Mucosa of stomach (tissue), 1 donor: ENCODE data around the gene ZNF8.

ENCODE experiments used
- H3K27me3 ChIP-seq: one replicate; pipeline ENCODE4 v1.7.0; 2013; ENCODE audit warnings: mild to moderate bottlenecking, low read length; ENCODE audit not compliant: control insufficient read depth, insufficient read depth
- H3K36me3 ChIP-seq: one replicate; pipeline ENCODE4 v1.7.0; 2013; ENCODE audit warnings: low read length; ENCODE audit not compliant: control insufficient read depth, insufficient read depth
- H3K4me1 ChIP-seq: one replicate; pipeline ENCODE4 v1.7.0; 2013; ENCODE audit warnings: mild to moderate bottlenecking, low read length; ENCODE audit not compliant: control insufficient read depth, insufficient read depth
- H3K4me3 ChIP-seq: one replicate; pipeline ENCODE4 v1.7.0; 2013; ENCODE audit warnings: low read length
- H3K9ac ChIP-seq: one replicate; pipeline ENCODE4 v1.7.0; 2013; ENCODE audit warnings: mild to moderate bottlenecking, low read length, moderate library complexity
- H3K9me3 ChIP-seq: one replicate; pipeline ENCODE4 v1.7.0; 2013; ENCODE audit warnings: mild to moderate bottlenecking, low read length, moderate library complexity; ENCODE audit not compliant: control insufficient read depth
- donor health status: Pancreatic carcinoma.

ZNF8 gene

DNA sequence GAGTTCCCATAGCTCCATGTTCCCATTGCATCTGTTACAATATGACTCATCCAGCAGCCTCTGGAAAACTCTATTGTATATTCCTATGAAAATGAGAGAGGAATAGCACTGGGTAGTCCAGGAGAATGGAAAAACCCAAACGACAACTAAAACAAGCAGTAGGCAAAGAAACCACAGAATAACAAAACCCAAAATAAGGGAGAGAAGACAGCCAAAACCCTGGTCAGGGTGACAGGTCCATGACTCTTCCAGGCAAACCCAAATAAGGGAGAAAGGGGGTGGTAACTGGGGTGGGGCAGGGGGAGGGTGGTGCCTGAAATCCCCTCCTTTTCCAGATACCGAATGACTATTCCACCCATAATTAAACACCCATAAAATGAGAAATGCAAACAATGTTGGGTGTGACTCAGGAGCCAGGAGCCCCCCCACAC, 4.0 kb upstream of the ZNF8 start:
- H3K9me3 ChIP-seq, result peaks cover 13% of the 10 kb centered on the region
- H3K4me1 ChIP-seq, result peaks cover 9% of the 10 kb centered on the region
- no peak overlapping the region for H3K4me3 ChIP-seq
- H3K36me3 ChIP-seq, result no peaks in the 10 kb centered on the region
- H3K9ac ChIP-seq, result no peak overlapping the region
- no peaks in the 10 kb centered on the region for H3K27me3 ChIP-seq

DNA sequence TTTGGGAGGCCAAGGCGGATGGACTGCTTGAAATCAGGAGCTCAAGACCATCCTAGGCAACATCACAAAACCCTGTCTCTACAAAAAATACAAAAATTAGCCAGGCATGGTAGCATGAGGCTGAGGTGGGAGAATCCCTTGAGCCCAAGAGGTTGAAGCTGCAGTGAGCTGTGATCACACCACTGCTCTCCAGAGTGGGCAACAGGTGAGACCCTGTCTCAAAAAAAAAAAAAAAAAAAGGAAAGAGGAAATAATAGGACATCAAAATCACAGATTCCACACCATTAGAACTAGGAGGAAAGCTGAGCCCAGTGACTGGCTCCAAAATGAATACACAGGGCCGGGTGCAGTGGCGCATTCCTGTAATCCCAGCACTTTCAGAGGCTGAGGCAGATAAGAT, 3.2 kb upstream of the ZNF8 start:
- H3K36me3 ChIP-seq, result no peaks in the 10 kb centered on the region
- H3K27me3 ChIP-seq, result no peaks in the 10 kb centered on the region
- no peak overlapping the region for H3K4me3 ChIP-seq
- H3K9ac ChIP-seq, result no peak overlapping the region
- peaks cover 9% of the 10 kb centered on the region for H3K4me1 ChIP-seq
- H3K9me3 ChIP-seq, result peaks cover 13% of the 10 kb centered on the region

DNA sequence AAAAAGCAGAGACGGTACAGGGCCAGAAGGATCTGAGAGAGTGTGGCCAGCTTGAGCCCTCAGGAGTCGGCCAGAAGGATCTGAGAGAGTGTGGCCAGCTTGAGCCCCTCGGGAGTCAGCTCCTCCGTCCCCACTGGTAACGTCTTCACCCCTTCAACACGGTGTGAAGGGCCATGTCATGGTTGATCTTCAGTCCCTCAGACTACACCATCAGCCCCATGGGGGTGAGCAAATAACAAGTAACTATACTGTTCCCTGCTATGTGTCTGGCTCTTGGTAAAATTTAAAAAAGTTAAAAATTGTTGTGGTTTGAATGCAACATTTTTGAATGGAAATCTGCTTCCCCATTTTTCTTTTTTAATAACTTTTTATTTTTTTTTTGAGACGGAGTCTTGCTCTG, 1.6 kb upstream of the ZNF8 start:
- Histone ChIP-seq H3K4me3 (no peak overlapping the region), H3K27me3 (no peaks in the 10 kb centered on the region), H3K9me3 (peaks cover 1% of the 10 kb centered on the region), H3K4me1 (peaks cover 9% of the 10 kb centered on the region), H3K9ac (no peak overlapping the region), H3K36me3 (no peaks in the 10 kb centered on the region)

DNA sequence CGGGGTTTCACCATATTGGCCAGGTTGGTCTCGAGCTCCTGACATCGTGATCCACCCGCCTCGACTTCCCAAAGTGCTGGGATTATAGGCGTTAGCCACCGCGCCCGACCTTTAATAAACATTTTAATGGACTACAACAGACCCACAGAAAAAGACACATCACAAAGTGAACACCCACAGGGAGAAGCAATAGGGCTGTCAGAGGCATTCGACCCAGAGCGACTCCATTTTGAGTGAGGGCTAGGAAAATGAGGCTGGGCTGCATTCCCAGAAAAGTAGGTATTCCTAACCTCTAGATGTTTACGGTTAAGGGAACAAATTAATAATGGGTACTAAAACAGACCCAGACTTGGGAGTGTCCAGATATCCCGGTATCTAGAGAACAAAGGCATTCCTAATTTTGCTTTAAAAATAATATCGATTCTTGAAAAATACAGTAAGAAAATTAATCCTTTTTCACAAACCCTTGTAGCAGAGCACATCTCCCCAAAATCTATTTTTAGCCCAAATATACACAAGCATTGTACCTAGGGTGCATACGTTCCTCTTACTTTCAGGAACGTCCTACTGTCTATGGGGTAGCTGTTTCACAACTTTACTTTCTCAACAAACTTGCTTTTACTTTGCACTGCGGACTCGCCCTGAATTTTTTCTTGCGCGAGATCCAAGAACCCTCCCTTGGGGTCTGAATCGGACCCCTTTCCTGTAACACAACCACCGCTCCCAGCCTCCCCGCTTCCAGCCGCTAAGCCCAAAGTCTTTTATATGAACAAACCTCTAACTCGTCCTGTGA, 811 bp upstream of the ZNF8 start:
- Histone ChIP-seq H3K27me3 (no peaks in the 10 kb centered on the region), H3K9ac (peak overlapping the region; percentile 92), H3K4me1 (peaks cover 9% of the 10 kb centered on the region), H3K9me3 (no peaks in the 10 kb centered on the region), H3K4me3 (peak overlapping the region; percentile 87), H3K36me3 (no peaks in the 10 kb centered on the region)

DNA sequence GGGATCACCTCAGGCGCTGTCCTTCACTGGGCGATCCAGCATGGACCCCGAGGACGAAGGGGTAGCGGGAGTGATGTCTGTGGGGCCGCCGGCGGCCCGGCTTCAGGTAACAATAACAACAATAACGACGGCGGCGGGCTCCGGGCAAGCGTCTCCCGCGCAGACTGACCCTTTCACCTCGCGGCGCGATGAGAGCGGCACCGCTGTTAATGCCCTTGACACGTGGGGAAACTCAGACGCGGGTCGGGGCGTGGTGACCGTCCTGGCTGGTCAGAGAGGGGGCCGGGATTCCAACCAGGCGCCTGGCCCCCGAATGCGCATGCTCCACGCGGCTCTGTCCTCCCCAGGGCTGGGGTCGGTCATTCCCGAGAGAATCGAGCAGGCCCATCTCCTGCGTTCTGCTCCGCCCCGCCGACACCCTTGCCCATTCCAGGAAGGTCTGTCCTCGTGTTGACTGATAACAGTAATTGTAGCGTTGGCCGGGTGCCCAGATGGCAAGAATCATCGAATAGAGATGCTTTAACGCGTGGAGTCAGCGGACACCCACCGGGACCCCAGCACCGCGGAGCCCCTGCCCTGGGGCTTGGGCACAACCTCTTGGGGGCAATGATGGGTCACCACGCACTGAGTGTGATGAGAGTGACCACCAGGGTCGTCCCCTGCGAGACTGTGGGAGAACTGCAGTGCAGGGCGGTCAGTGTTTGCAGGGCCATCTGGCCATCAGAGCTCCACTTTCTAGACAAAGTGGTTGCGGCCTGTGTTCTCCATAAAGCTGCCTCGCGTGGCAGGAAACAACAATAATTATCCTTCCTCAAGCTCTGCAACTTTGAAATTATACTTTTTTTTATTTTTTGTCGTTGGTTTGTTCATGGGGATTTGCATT, 528 bp downstream of the ZNF8 start:
- Histone ChIP-seq H3K36me3 (no peaks in the 10 kb centered on the region), H3K9ac (peak overlapping the region; percentile 92), H3K4me1 (peaks cover 9% of the 10 kb centered on the region), H3K9me3 (no peaks in the 10 kb centered on the region), H3K27me3 (no peaks in the 10 kb centered on the region), H3K4me3 (peak overlapping the region; percentile 87)

DNA sequence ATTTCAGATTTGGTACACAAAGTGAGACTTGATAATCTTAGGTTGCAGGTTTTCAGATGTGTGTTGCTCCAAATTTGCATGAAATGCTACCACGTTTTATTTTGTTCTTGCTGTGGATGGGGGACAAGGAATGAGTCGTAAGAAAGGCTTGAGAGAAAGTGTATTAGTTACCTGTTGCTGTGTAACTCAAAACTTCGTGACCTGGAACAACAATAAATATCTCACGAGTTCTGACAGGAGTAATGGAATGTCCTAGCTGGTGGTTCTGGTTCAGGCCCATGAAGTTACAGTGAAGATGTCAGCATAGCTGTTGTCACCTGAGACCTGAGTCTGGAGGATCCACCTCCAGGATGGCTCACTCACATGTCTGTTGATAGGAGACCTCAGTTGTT, 1.2 kb downstream of the ZNF8 start:
- Histone ChIP-seq H3K4me1 (peaks cover 9% of the 10 kb centered on the region), H3K9me3 (no peaks in the 10 kb centered on the region), H3K4me3 (no peak overlapping the region), H3K9ac (no peak overlapping the region), H3K36me3 (no peaks in the 10 kb centered on the region), H3K27me3 (no peaks in the 10 kb centered on the region)

DNA sequence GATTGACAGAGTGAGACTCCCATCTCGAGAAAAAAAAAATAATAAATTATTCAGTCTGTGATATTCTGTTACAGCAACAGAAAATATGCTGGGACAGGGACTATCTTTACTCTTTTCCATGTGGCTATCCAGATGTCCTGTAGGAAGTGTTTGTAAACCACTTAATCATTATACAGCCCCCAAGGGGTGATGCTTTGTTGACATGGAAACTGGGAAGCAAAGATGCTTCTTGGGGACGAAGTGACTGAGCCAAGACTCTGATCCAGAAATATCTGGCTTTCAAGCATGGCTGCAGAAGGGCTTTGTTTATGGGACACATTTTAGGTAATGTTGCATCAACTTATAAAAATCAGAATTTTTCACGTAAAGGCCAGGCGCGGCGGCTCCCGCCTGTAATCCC, 5.4 kb downstream of the ZNF8 start:
- H3K4me3 ChIP-seq, result no peak overlapping the region
- H3K9me3 ChIP-seq, result no peaks in the 10 kb centered on the region
- peaks cover 4% of the 10 kb centered on the region for H3K4me1 ChIP-seq
- H3K36me3 ChIP-seq, result peaks cover 15% of the 10 kb centered on the region
- H3K9ac ChIP-seq, result no peak overlapping the region
- no peaks in the 10 kb centered on the region for H3K27me3 ChIP-seq

DNA sequence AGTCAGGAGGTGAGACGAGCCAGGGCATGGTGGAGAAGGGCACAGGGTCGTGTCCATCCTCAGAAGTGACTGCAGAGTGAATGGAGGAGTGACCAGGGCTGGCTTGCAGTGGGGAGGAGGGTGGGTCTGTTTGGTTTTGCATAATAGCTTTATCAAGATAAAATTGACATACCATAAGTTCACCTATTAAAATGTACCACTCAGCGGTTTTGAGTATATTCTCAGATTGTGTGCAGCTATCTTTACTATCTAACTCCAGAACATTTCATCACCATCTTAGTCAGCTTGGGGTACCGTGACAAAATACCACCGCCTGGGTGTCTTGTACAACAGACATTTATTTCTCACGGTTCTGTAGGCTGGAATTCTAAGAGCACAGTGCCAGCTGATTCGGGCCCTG, 13.2 kb downstream of the ZNF8 start:
- H3K9me3 ChIP-seq, result peaks cover 12% of the 10 kb centered on the region
- no peak overlapping the region for H3K4me3 ChIP-seq
- H3K27me3 ChIP-seq, result no peaks in the 10 kb centered on the region
- no peaks in the 10 kb centered on the region for H3K4me1 ChIP-seq
- peaks cover 27% of the 10 kb centered on the region for H3K36me3 ChIP-seq
- no peak overlapping the region for H3K9ac ChIP-seq

DNA sequence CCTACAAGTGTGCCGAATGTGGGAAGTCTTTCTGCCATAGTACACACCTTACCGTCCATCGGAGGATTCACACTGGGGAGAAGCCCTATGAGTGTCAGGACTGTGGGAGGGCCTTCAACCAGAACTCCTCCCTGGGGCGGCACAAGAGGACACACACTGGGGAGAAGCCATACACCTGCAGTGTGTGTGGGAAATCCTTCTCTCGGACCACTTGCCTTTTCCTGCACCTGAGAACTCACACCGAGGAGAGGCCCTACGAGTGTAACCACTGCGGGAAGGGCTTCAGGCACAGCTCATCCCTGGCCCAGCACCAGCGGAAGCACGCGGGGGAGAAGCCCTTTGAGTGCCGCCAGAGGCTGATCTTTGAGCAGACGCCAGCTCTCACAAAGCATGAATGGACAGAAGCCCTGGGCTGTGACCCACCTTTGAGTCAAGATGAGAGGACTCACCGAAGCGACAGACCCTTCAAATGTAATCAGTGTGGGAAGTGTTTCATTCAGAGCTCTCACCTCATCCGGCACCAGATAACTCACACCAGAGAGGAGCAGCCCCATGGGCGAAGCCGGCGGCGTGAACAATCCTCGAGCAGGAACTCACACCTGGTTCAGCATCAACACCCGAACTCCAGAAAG, 16.1 kb downstream of the ZNF8 start:
- H3K36me3 ChIP-seq, result peaks cover 27% of the 10 kb centered on the region
- H3K4me3 ChIP-seq, result no peak overlapping the region
- H3K27me3 ChIP-seq, result no peaks in the 10 kb centered on the region
- H3K9ac ChIP-seq, result no peak overlapping the region
- H3K9me3 ChIP-seq, result peaks cover 12% of the 10 kb centered on the region
- no peaks in the 10 kb centered on the region for H3K4me1 ChIP-seq

DNA sequence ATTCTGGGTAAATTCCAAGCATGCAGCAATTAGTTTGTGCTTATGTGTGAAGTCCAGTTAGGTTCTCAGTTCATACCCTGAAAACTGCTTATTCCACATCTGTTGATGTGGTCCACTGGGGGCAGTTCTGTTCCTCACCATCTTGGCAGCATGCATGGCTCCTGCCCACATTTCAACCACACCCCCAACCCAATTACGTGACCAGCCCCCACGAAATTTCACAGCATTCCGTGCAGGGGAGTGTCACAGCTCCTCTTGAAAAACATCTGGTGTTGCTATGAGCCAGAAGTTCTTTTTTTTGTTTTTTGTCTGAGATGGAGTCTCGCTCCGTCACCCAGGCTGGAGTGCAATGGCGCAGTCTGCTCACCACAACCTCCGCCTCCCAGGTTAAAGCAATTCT, 17.3 kb downstream of the ZNF8 start:
- H3K4me1 ChIP-seq, result no peaks in the 10 kb centered on the region
- H3K9ac ChIP-seq, result no peak overlapping the region
- H3K9me3 ChIP-seq, result peaks cover 12% of the 10 kb centered on the region
- no peaks in the 10 kb centered on the region for H3K27me3 ChIP-seq
- H3K4me3 ChIP-seq, result no peak overlapping the region
- H3K36me3 ChIP-seq, result peaks cover 24% of the 10 kb centered on the region

DNA sequence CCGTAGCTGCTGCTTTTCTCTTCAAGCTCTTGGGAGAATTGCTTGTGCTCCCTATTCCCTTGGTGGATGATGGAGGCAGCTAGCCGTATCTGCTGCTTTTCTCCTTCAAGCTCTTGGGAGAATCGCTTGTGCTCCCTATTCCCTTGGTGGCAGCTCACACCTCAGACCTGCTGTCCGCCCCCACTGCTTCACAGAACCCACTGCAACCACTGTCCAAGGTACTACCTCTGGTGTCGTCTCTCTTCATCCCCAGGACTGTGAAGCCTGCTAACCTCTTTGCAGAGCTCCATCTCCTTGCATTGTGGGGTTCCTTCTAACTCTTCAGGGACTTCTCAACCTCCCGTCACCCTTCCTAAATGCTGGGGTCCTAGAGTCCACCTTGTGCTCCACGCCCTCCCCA, 21.9 kb downstream of the ZNF8 start:
- Histone ChIP-seq H3K9ac (no peak overlapping the region), H3K4me3 (no peak overlapping the region), H3K36me3 (no peaks in the 10 kb centered on the region), H3K27me3 (no peaks in the 10 kb centered on the region), H3K9me3 (peaks cover under 1% of the 10 kb centered on the region), H3K4me1 (peaks cover 4% of the 10 kb centered on the region)

DNA sequence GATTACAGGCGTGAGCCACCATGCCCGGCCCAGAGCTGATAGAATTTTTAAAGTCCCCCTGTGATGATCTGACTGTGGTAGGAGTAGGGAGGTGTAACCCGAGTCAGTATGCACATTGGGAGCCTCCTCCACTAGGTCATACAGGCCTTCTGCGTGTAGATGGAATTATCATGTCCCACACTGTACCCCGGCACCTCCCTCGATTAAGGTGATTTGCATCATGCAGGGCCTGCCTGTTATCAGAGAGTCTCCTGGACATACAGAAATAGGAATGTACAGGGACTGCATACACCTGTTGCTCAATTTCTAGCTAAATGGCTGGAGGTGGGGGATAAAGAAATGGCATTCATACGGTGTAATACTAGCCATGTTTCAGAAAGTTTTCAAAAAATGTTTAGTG, 25.5 kb downstream of the ZNF8 start:
- Histone ChIP-seq H3K9me3 (no peaks in the 10 kb centered on the region), H3K36me3 (no peaks in the 10 kb centered on the region), H3K9ac (peak overlapping the region; percentile 83), H3K4me1 (peaks cover 4% of the 10 kb centered on the region), H3K27me3 (no peaks in the 10 kb centered on the region), H3K4me3 (no peak overlapping the region)
